Tibial artery (tissue), 4 donors: ENCODE results near the gene SORCS1.

Experiments
- DNase-seq, 2 donors: peaks; one replicate each; pipeline ENCODE4 v3.0.0-alpha.2; 2019
- H3K27ac ChIP-seq, 2 donors: fragments of 200-600 bp; sonication (generic) in 1 of 2; 1 replicate in 1 of 2; 2 replicates in 1 of 2; pipeline ENCODE4 v1.5.1; 2018 to 2019; ENCODE audit warnings: mild to moderate bottlenecking in 1 of 2
- H3K27me3 ChIP-seq, 2 donors: fragments of 200-600 bp; sonication (generic) in 1 of 2; one replicate each; pipeline versions ENCODE4 v1.5.1 to v1.6.0; 2016 to 2019
- H3K36me3 ChIP-seq, 3 donors: fragments of 200-600 bp; sonication (generic) in 2 of 3; one replicate each; pipeline ENCODE4 v1.5.1; 2016 to 2019; ENCODE audit warnings: mild to moderate bottlenecking in 2 of 3
- H3K4me1 ChIP-seq, 4 donors: fragments of 200-600 bp; sonication (generic) in 2 of 4; 1 replicate in 3 of 4; 2 replicates in 1 of 4; pipeline ENCODE4 v1.5.1; 2016 to 2019
- H3K4me3 ChIP-seq, 2 donors: fragments of 200-600 bp; sonication (generic) in 1 of 2; 1 replicate in 1 of 2; 2 replicates in 1 of 2; pipeline ENCODE4 v1.5.1; 2018 to 2019; ENCODE audit warnings: mild to moderate bottlenecking in 2 of 2
- H3K9me3 ChIP-seq, 3 donors: fragments of 200-600 bp; sonication (generic) in 1 of 3; one replicate each; pipeline ENCODE4 v1.5.1; 2016 to 2019
- CTCF ChIP-seq, 2 experiments: fragments of 200-600 bp in 1 of 2; fragments of 450-650 bp in 1 of 2; IDR thresholded peaks; one replicate each; pipeline ENCODE4 v1.5.1; 2017 to 2019; ENCODE audit warnings: antibody characterized with exemption in 2 of 2, mild to moderate bottlenecking in 1 of 2, moderate library complexity in 1 of 2
- intact Hi-C: fragments of 100-400 bp; cut with DNase I; formaldehyde crosslinking; loops from one replicate; pipeline ENCODE4 v1.15.0; 2023; ENCODE audit warnings: low total_unique reads

SORCS1 gene

GRCh38 chr10:106565546-106565945 lies 599.0 kb downstream of the SORCS1 start:
- no peaks in the 10 kb centered on the region for H3K9me3 ChIP-seq
- no peak overlapping the region for H3K4me3 ChIP-seq
- H3K27ac ChIP-seq = no peak overlapping the region
- DNase-seq = no peak
- no peaks in the 10 kb centered on the region for H3K36me3 ChIP-seq
- intact Hi-C loops = no loop called here
- no peak for TF ChIP-seq CTCF (IDR thresholded peaks at IDR 0.05)
- no peaks in the 10 kb centered on the region for H3K4me1 ChIP-seq
- H3K27me3 ChIP-seq = peaks cover 0 to 4% of the 10 kb centered on the region in 2 donors

- H3K36me3 ChIP-seq = no peaks in the 10 kb centered on the region
- no peak overlapping the region for H3K4me3 ChIP-seq
- no peak for DNase-seq
- peaks cover 0 to 4% of the 10 kb centered on the region in 2 donors for H3K27me3 ChIP-seq
- no peaks in the 10 kb centered on the region for H3K4me1 ChIP-seq
- no peaks in the 10 kb centered on the region for H3K9me3 ChIP-seq
- H3K27ac ChIP-seq = no peak overlapping the region
- TF ChIP-seq CTCF (IDR thresholded peaks at IDR 0.05) = no peak
- intact Hi-C loops = no loop called here
These were observed 601.1 kb downstream of the SORCS1 start for GRCh38 chr10:106563384-106563783.

DNA sequence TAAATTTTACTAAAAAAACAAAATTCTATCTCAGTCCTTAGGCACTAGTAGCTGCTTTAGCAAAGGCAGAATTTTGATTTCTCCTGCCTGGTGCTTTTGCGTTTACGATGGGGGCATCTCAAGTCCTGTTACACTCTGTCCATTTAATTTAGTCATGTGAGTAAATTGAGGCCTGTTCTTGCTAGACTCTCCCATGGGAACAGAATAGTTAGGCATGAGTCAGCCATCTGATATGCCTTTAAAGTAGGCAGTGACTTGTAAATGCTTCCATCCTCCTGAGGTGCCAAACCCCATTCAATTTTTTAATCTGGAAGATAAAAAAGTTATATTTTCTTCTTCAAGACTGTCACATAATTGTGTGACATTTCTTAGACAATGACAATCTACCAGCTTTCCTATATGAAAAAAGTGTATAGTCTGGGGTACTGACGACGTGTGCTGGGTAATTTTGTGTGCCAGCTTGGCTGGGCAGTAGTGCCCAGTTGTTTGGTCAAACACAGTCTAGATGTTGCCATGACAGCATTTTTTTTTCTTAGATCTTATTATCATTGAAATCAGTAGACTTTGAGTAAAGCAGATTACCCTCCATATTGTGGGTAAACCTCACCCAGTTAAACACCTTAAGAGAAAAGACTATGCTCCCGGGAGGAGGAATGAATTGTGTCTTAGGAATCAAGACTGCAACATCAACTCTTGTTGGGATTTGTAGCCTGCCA lies 603.4 kb downstream of the SORCS1 start:
- Histone ChIP-seq H3K36me3 (no peaks in the 10 kb centered on the region), H3K4me3 (no peak overlapping the region), H3K4me1 (no peaks in the 10 kb centered on the region), H3K27ac (no peak overlapping the region), H3K9me3 (no peaks in the 10 kb centered on the region), H3K27me3 (no peaks in the 10 kb centered on the region)
- no peak for TF ChIP-seq CTCF (IDR thresholded peaks at IDR 0.05)
- DNase-seq = no peak
- intact Hi-C loops = no loop called here

DNA sequence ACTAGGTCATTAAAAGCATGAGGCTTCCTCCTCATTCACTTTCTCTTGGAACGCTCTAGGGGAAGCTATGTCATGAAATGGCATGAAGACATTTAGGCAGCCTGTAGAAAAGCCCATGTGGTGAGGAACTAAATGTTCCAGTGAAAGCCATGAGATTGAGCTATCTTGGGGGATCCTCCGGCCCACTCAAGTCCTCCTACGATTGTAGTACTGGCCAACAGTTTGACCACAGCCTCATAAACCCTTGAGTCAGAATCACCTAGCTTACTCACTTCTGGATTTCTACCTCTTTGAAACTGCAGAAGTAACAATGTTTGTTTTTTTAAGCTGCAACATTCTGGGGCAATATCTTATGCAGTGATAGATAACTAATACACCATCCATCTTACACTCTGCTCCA lies 605.1 kb downstream of the SORCS1 start:
- no peak for DNase-seq
- no peaks in the 10 kb centered on the region for H3K27me3 ChIP-seq
- no peak for TF ChIP-seq CTCF (IDR thresholded peaks at IDR 0.05)
- H3K36me3 ChIP-seq = no peaks in the 10 kb centered on the region
- no peaks in the 10 kb centered on the region for H3K9me3 ChIP-seq
- no peak overlapping the region for H3K27ac ChIP-seq
- intact Hi-C loops = no loop called here
- no peak overlapping the region for H3K4me3 ChIP-seq
- H3K4me1 ChIP-seq = no peaks in the 10 kb centered on the region

DNA sequence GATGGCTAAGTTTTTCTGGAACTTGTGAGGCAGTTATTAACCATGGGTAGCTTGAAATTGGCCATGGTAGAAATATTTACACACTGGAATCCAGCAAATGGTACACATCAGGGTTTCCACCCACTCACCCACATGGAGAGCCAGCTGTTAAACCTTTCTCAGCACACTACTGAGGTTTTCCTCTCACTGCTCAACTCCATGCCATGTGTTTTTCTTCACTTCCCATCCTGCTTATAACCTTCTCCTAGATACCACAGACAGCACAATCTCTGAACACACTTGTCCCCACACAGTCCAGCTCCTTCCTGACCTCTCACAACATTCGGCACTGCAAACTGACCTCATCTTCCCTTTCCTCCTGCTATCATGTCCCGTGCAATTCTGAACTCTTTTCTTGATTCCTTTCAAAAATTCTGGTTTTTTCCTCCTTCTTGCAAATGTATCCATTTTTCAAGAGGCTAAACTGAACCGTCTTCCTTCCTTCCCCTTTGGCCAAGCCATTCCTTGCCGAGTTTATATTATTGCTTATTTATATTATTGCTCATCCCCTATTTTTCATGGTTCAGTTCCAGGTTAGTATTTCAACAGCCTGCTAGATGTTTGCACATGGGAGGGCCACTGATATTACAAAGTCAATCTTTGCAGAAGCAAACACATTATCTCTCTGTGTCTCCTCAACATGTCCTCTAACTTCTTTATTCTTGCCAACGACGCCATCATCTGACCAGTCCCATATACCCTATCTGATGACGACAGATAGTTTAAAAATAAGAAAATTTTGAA lies 606.4 kb downstream of the SORCS1 start:
- no peak for DNase-seq
- Histone ChIP-seq H3K9me3 (no peaks in the 10 kb centered on the region), H3K4me1 (no peaks in the 10 kb centered on the region), H3K27me3 (no peaks in the 10 kb centered on the region), H3K36me3 (no peaks in the 10 kb centered on the region), H3K27ac (no peak overlapping the region), H3K4me3 (no peak overlapping the region)
- TF ChIP-seq CTCF (IDR thresholded peaks at IDR 0.05) = no peak
- intact Hi-C loops = no loop called here
